HG03520 (cell line): Measurements from ENCODE around the gene SHISA8.

Experiments
- ATAC-seq: cut with Tn5 transposase; IDR thresholded peaks from one replicate; pipeline ENCODE4 v1.9.1; 2021; ENCODE audit warnings: mild to moderate bottlenecking, moderate library complexity; ENCODE audit not compliant: unreplicated experiment

The SHISA8 gene

GRCh38 chr22:41934284-41935014 lies 19.6 kb upstream of the SHISA8 start:
- no peak for ATAC-seq

GRCh38 chr22:41933411-41934177 lies 18.7 kb upstream of the SHISA8 start:
- ATAC-seq: no peak

GRCh38 chr22:41932353-41932752 lies 17.5 kb upstream of the SHISA8 start:
- no peak for ATAC-seq

GRCh38 chr22:41931701-41932269 lies 16.9 kb upstream of the SHISA8 start:
- ATAC-seq: no peak

GRCh38 chr22:41929418-41929810 lies 14.5 kb upstream of the SHISA8 start:
- no peak for ATAC-seq

GRCh38 chr22:41928593-41929417 lies 13.9 kb upstream of the SHISA8 start:
- no peak for ATAC-seq

GRCh38 chr22:41927813-41928212 lies 12.9 kb upstream of the SHISA8 start:
- ATAC-seq: no peak

GRCh38 chr22:41925783-41926460 lies 11.0 kb upstream of the SHISA8 start:
- ATAC-seq: no peak

GRCh38 chr22:41923595-41924276 lies 8.9 kb upstream of the SHISA8 start:
- ATAC-seq: no peak

- no peak for ATAC-seq
Measured at GRCh38 chr22:41922940-41923594, 8.2 kb upstream of the SHISA8 start.

- no peak for ATAC-seq
Measured at GRCh38 chr22:41922328-41922727, 7.5 kb upstream of the SHISA8 start.

- ATAC-seq: peak; percentile 25
Measured at GRCh38 chr22:41920271-41920976, 5.5 kb upstream of the SHISA8 start.

- peak; percentile 41 for ATAC-seq
Measured at GRCh38 chr22:41919357-41920224, 4.7 kb upstream of the SHISA8 start.

GRCh38 chr22:41917903-41918791 lies 3.3 kb upstream of the SHISA8 start:
- no peak for ATAC-seq

- no peak for ATAC-seq
Measured at GRCh38 chr22:41917375-41917902, 2.6 kb upstream of the SHISA8 start.

- no peak for ATAC-seq
Measured at GRCh38 chr22:41916745-41917358, 2.0 kb upstream of the SHISA8 start.
